Measurements from ENCODE around the gene FPR2.

GRCh38 chr19:51765086-51765485 is 4.1 kb downstream of the FPR2 start:
- TF ChIP-seq EZH2 (IDR thresholded peaks at IDR 0.05) = no peak
- no peak for TF ChIP-seq POLR2AphosphoS5 (IDR thresholded peaks at IDR 0.05; ENCODE audit: borderline replicate concordance, low read depth, low read length)
- no peak for TF ChIP-seq FOXP2 (optimal IDR thresholded peaks at IDR 0.05; ENCODE audit: control extremely low read depth, extremely low read length, insufficient read depth)
